Inferior parietal cortex (tissue), 1 donor: ENCODE results near the gene PNPLA2.
A peak's percentile ranks its signal among the peaks of the same experiment; 100 is the strongest.

ENCODE experiments used
- DNase-seq: peaks from one replicate; pipeline ENCODE4 v3.0.0-alpha.2; 2016; ENCODE audit errors: extremely low spot score

PNPLA2 gene

GRCh38 chr11:830295-831117, 11.8 kb downstream of the PNPLA2 start:
- DNase-seq, result no peak

- DNase-seq, result no peak
These were observed 12.6 kb downstream of the PNPLA2 start for GRCh38 chr11:831118-831864.

GRCh38 chr11:831961-832528, 13.3 kb downstream of the PNPLA2 start:
- no peak for DNase-seq

- DNase-seq, result no peak
These were observed 13.9 kb downstream of the PNPLA2 start, which contains the start of gene CD151 for GRCh38 chr11:832529-833113. TSS of gene CD151 (plus strand) at chr11:832952. CDS start at chr11:836070, 3,118 bp downstream.

GRCh38 chr11:833114-833791, 14.5 kb downstream of the PNPLA2 start:
- no peak for DNase-seq

- no peak for DNase-seq
These were observed 15.2 kb downstream of the PNPLA2 start for GRCh38 chr11:833849-834311.

- DNase-seq, result no peak
These were observed 15.9 kb downstream of the PNPLA2 start for GRCh38 chr11:834371-835316.

- DNase-seq, result no peak
These were observed 17.6 kb downstream of the PNPLA2 start for GRCh38 chr11:836274-836673.

- DNase-seq, result no peak
These were observed 18.0 kb downstream of the PNPLA2 start for GRCh38 chr11:836700-837099.

- no peak for DNase-seq
These were observed 18.7 kb downstream of the PNPLA2 start for GRCh38 chr11:837189-837989.

GRCh38 chr11:837990-838307, 19.2 kb downstream of the PNPLA2 start:
- no peak for DNase-seq

- DNase-seq, result no peak
These were observed 19.9 kb downstream of the PNPLA2 start for GRCh38 chr11:838441-839279.

GRCh38 chr11:839280-839623, 20.5 kb downstream of the PNPLA2 start:
- no peak for DNase-seq

- no peak for DNase-seq
These were observed 21.3 kb downstream of the PNPLA2 start for GRCh38 chr11:839875-840617.

GRCh38 chr11:841981-842369, 23.3 kb downstream of the PNPLA2 start:
- DNase-seq, result no peak

- DNase-seq, result peak; percentile 80
These were observed 23.8 kb downstream of the PNPLA2 start, which contains the start of the genes POLR2L and TSPAN4 for GRCh38 chr11:842370-843002. TSS of gene POLR2L (minus strand) at chr11:842529. CDS start at chr11:842508, 21 bp downstream. TSS of gene TSPAN4 (plus strand) at chr11:842852. CDS start at chr11:850305, 7,453 bp downstream.

GRCh38 chr11:843086-843734, 24.5 kb downstream of the PNPLA2 start:
- no peak for DNase-seq
